ENCODE data around the gene CPSF3.

- TF ChIP-seq ZNF263 (CRISPR knock-in tag; IDR thresholded peaks at IDR 0.05; ENCODE audit: borderline replicate concordance) = no peak
- TF ChIP-seq YY1 (IDR thresholded peaks at IDR 0.05; ENCODE audit: borderline replicate concordance in 1 of 3, control insufficient read depth in 1 of 3, extremely low read depth in 1 of 3, insufficient read depth in 3 of 3, insufficient read length in 1 of 3, insufficient replicate concordance in 2 of 3, low read depth in 1 of 3, low read length in 2 of 3) = no peak
- no peak for TF ChIP-seq ZBTB11 (CRISPR knock-in tag; IDR thresholded peaks at IDR 0.05)
- no peak for TF ChIP-seq ZNF24 (IDR thresholded peaks at IDR 0.05)
These were observed 39.6 kb downstream of the CPSF3 start for GRCh38 chr2:9462886-9463697.
